ENCODE measurements around the gene LCN2.
A peak's percentile ranks its signal among the peaks of the same experiment; 100 is the strongest.
"Not testable (repeated sequence)": the region's sequence is repeated elsewhere in the genome, so short reads cannot be mapped to it uniquely, and the experiment has no call there.

LCN2 gene

DNA sequence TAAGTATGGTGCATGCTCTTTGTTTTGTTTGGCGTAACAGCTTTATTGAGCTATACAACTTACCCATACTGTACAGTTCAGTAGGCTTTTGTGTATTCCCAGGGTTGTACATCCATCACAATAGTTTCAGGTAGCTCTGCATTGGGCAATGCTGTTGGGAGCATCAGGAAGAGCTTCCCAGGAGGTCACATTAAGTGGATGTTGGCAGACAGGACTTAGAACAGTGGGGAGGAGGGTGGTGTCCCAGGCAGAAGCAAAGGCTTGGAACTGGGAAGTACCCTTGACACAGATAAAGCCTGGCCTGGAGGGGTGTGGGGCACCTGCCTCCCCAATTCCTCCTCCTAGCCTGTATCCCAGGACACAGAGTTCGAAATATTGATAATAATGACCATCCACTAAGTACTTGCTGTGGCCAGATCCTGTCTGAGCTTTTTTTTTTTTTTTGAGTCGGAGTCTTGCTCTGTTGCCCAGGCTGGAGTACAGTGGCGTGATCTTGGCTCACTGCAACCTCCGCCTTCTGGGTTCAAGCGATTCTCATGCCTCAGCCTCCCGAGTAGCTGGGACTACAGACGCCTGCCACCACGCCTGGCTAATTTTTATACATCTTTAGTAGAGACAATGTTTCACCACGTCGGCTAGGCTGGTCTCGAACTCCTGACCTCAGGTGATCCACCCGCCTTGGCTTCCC lies 12.1 kb downstream of the LCN2 start:
- H3K4me3 ChIP-seq (ENCODE audit: low read depth, low read length), result peak overlapping the region; percentile 90
- no peak for DNase-seq (ENCODE audit: low read depth)

DNA sequence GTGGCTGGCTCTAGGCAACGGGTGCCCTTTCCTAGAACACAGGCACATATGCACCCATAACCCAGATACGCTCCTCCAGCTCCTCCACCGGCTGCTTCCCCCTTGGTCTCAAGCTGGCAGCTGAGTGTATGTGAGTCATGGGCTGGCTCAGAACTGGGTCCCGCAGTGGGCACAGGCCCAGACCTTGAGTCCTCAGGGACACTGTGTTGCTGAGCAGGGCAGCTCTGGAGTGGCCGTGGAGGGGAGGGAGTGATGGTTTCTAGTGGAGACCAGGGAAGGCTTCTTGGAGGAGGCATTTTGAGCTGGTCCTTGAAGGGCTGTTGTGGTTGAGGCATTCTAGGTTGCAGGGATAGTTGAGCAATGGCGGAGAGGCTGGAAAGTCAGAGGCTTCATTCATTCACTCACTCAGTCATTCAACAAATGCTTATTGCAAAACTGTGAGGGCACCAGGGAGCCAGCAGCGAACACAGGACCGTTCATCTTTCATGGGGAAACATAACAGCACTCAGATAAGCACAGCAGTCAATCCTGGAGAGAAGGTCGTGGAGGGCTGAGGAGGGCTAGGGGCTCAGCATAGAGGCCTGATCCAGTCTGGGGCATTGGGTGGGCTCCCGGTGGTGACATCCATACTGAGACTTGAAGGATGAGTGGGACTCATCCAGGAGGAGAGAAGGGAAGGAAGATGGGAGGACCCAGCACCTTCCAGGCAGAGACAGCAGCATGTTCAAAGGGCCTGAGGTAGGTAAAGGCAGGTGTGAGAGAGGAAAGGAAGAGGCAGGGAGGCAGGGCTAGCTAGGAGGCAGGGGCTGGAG lies 13.2 kb downstream of the LCN2 start:
- no peak overlapping the region for H3K4me3 ChIP-seq (ENCODE audit: low read depth, low read length)
- no peak for DNase-seq (ENCODE audit: low read depth)

- DNase-seq (ENCODE audit: low read depth), result no peak
- no peak overlapping the region for H3K4me3 ChIP-seq (ENCODE audit: low read depth, low read length)
Observed at GRCh38 chr9:128163027-128163515, 13.8 kb downstream of the LCN2 start.

DNA sequence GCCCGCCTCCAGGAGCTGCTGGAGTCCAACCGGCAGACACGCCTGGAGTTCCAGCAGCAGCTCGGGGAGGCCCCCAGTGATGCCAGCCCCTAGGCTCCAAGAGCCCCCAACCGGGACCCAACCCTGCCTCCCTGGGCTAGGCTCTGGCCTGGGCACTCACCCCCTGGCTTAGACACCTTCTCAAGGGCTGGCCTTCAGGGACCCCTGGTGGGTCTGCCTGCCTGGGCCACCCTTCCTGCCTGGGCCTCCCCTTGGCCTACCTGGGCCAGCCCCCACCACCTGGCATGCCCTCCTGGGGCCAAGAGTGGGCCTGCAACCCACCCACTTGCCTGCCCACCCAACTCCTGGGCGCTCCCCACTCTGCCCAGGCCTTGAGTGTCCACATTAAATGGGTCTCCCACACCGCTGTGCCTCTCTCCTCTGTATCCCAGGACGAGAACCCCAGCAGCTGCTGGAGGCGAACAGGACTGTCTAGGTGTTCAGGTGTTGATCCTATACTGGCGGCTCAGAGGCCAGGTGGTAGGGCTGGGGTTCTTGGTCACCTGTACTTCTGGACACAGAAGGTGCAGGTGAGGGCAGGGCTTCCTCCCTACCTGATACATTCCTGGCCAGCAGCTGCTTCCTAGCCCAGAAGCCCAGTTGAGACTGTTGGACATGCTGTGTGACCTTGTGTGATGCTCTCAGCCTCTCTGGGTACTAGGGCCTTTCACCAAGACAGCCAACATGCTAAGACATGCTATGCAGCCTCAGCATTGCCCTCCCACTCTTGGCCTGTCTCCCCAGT lies 14.5 kb downstream of the LCN2 start:
- DNase-seq (ENCODE audit: low read depth), result no peak

GRCh38 chr9:128164307-128164885 lies 15.1 kb downstream of the LCN2 start:
- peak; percentile 24 for DNase-seq (ENCODE audit: low read depth)
- no peak overlapping the region for H3K4me3 ChIP-seq (ENCODE audit: low read depth, low read length)

More for the DNA sequence above, 14.5 kb downstream of the LCN2 start:
- no peak overlapping the region for H3K4me3 ChIP-seq (ENCODE audit: low read depth, low read length)

- DNase-seq (ENCODE audit: low read depth), result no peak
- H3K4me3 ChIP-seq (ENCODE audit: low read depth, low read length), result no peak overlapping the region
Observed at GRCh38 chr9:128166169-128166568, 16.9 kb downstream of the LCN2 start.

DNA sequence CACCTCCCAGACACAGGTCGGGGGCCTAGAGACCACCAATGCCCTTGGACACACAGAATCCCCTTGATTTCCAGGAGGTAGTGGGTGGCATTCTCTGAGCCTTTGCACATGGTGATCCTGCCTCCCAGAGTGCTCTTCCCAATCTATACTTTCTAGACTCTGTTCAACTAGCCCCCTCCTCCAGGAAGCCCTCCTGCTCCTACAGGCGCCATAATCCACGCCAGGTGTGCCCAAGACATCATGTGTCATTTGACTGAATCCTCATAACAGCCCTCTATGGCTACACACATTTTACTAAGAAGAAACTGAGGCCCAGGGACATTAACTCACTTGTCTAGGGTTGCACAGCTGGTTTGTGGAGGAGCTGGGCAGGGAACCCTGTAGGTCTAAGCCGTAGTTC lies 18.0 kb downstream of the LCN2 start:
- DNase-seq (ENCODE audit: low read depth), result no peak
- no peak overlapping the region for H3K4me3 ChIP-seq (ENCODE audit: low read depth, low read length)

DNA sequence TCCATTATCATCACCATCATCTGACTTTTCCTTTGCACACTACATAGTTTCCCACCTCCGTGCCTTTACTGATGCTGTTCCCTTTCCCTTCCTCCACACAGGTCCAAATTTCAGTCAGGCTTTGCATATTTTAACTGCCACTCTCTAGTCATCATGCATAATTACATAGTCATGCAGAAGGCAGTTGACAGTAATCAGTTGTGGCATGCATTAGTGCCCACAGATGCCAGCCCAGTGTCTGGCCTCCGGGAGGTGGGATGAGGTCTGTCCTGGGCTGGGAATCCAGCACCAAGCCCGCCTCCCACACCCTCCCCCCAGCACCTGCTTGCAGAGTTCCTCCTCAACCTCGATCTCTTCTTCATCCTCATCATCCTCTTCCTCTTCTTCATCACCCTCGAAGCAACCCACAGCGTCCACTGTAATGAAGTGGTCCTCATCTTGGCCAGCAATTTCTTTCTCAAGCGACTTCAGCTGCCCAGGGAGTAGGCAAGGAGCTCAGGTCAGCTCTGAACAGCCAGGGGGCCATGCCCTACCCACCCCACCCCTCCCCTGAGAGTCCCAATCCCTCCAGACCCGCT lies 19.6 kb downstream of the LCN2 start:
- no peak for DNase-seq (ENCODE audit: low read depth)
- no peak overlapping the region for H3K4me3 ChIP-seq (ENCODE audit: low read depth, low read length)

DNA sequence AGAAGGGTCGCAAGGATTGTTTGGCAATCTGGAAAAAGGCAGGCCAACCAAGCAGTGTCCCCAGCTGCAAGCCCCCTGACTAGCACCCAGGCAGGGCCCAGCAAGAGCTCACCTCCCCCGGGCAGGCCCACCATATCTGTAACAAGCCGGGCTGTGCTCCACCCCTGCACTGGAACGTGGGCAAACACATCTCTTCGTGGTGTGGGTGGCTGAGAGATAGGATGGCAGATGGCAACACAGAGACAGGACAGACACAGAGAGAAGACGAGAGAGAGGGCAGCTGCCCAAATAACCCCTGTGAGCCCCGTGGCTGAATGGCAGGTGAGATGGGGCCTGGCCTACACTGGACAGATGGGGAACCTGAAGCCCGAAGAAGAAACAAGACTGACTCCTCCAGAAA lies 20.2 kb downstream of the LCN2 start:
- DNase-seq (ENCODE audit: low read depth), result no peak
- H3K4me3 ChIP-seq (ENCODE audit: low read depth, low read length), result no peak overlapping the region

DNA sequence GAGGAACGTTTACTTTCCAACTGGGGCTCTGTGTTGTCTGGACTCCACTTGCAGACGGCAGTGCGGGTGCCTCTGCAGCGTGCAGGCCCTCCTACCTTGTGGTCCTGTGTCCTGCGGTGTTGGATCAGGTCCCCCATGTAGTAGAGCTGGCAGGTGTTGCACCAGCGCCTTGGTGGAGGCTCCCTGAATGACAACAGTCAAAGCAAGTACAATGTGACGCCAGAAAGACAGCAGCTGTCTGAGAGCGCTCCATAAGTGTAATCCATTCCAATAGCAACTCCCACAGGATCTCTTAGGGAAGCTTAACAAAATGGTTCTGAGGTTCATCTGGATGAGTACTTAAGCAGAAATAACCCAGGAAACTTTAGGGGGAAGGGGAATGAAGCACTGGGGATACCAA lies 20.7 kb downstream of the LCN2 start:
- H3K4me3 ChIP-seq (ENCODE audit: low read depth, low read length), result no peak overlapping the region
- no peak for DNase-seq (ENCODE audit: low read depth)

GRCh38 chr9:128174062-128174461 lies 24.8 kb downstream of the LCN2 start:
- H3K4me3 ChIP-seq (ENCODE audit: low read depth, low read length), result no peak overlapping the region
- DNase-seq (ENCODE audit: low read depth), result no peak

- DNase-seq (ENCODE audit: low read depth), result no peak
- H3K4me3 ChIP-seq (ENCODE audit: low read depth, low read length), result no peak overlapping the region
Observed at GRCh38 chr9:128175102-128175563, 25.9 kb downstream of the LCN2 start.

GRCh38 chr9:128175726-128176125 lies 26.5 kb downstream of the LCN2 start:
- no peak overlapping the region for H3K4me3 ChIP-seq (ENCODE audit: low read depth, low read length)
- DNase-seq (ENCODE audit: low read depth), result no peak

GRCh38 chr9:128178806-128179431 lies 29.7 kb downstream of the LCN2 start:
- no peak overlapping the region for H3K4me3 ChIP-seq (ENCODE audit: low read depth, low read length)
- no peak for DNase-seq (ENCODE audit: low read depth)

DNA sequence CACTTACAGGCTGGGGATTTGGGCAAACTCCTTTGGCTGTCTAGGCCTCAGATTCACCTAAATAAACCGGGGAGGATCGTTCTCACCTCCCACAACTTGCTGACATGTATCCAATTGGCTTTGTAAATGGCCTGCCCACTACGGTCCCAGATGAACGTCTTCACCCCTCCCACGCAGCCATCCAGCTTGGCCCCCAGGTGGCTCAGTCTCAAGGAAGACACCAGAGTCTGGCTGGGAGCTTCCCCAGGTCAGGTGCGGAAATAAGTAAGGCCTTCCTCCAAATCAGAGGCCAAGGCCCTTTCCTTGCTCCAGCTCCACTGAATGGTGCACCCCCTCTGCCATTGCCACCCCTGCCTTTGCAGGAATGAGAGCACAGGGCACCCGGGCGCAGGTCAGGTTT lies 30.7 kb downstream of the LCN2 start:
- DNase-seq (ENCODE audit: low read depth), result no peak
- H3K4me3 ChIP-seq (ENCODE audit: low read depth, low read length), result no peak overlapping the region

- H3K4me3 ChIP-seq (ENCODE audit: low read depth, low read length), result no peak overlapping the region
- no peak for DNase-seq (ENCODE audit: low read depth)
Observed at GRCh38 chr9:128180447-128180846, 31.2 kb downstream of the LCN2 start.

DNA sequence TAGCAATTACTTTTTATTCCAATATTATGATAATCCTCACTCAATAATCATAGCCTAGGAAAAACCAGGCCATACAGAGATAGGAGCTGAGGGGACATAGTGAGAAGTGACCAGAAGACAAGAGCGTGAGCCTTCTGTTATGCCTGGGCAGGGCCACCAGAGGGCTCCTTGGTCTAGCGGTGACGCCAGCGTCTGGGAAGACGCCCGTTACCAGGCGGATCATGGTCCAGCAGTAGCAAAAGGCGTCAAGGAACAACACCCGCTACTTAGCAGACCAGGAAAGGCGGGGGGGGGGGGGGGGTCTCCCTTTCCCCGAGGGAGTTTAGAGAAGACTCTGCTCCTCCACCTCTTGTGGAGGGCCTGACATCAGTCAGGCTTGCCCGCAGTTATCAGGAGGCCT lies 32.2 kb downstream of the LCN2 start:
- not testable (repeated sequence) for H3K4me3 ChIP-seq (ENCODE audit: low read depth, low read length); DNase-seq (ENCODE audit: low read depth)

- H3K4me3 ChIP-seq (ENCODE audit: low read depth, low read length), result no peak overlapping the region
- DNase-seq (ENCODE audit: low read depth), result no peak
Observed at GRCh38 chr9:128182893-128183588, 33.8 kb downstream of the LCN2 start.

Data from skeletal muscle cell (primary cell).